Smooth muscle cell (in vitro differentiated cells): Measurements from ENCODE around the gene CRYBG2. TPM values are rescaled to one million over a fixed set of nuclear protein-coding genes. Genes with fewer than 3 reads are reported as not detected.

Experiments used
- DNase-seq: peaks from one replicate; lab custom pipeline; 2025; ENCODE audit not compliant: unreplicated experiment; lab: John Stamatoyannopoulos, UW
- H2AFZ ChIP-seq: fragments of 200-600 bp; sonication (generic); 2 replicates; pipeline ENCODE4 v1.6.0; 2016; ENCODE audit warnings: antibody characterized with exemption, low read depth, mild to moderate bottlenecking
- H3F3A ChIP-seq: fragments of 200-600 bp; sonication (generic); 2 replicates; pipeline ENCODE4 v1.6.0; 2017; ENCODE audit warnings: antibody characterized with exemption, low read depth
- H3K27ac ChIP-seq: fragments of 200-600 bp; sonication (generic); 2 replicates; pipeline ENCODE4 v1.5.1; 2016; ENCODE audit warnings: low read depth, mild to moderate bottlenecking
- H3K27me3 ChIP-seq: fragments of 200-600 bp; sonication (generic); 2 replicates; pipeline ENCODE4 v1.6.1; 2016; ENCODE audit warnings: low read depth, mild to moderate bottlenecking
- H3K36me3 ChIP-seq: fragments of 200-600 bp; sonication (generic); 2 replicates; pipeline ENCODE4 v1.5.1; 2016; ENCODE audit warnings: low read depth
- H3K4me1 ChIP-seq: fragments of 200-600 bp; sonication (generic); 2 replicates; pipeline ENCODE4 v1.5.1; 2016; ENCODE audit warnings: low read depth
- H3K4me2 ChIP-seq: fragments of 200-600 bp; sonication (generic); 2 replicates; pipeline ENCODE4 v1.6.0; 2016; ENCODE audit warnings: mild to moderate bottlenecking
- H3K4me3 ChIP-seq: fragments of 200-600 bp; sonication (generic); 2 replicates; pipeline ENCODE4 v1.5.1; 2016; ENCODE audit warnings: mild to moderate bottlenecking
- H3K79me2 ChIP-seq: fragments of 200-600 bp; sonication (generic); 2 replicates; pipeline ENCODE4 v1.6.0; 2016; ENCODE audit warnings: low read depth, mild to moderate bottlenecking
- H3K9ac ChIP-seq: fragments of 200-600 bp; sonication (generic); 2 replicates; pipeline ENCODE4 v1.6.0; 2016; ENCODE audit warnings: low read depth
- H3K9me3 ChIP-seq: fragments of 200-600 bp; sonication (generic); replicated peaks from 2 replicates; pipeline ENCODE4 v1.5.1; 2016; ENCODE audit warnings: low read depth
- H4K20me1 ChIP-seq: fragments of 200-600 bp; sonication (generic); 2 replicates; pipeline ENCODE4 v1.6.0; 2016; ENCODE audit warnings: low read depth
- WGBS: methylation state at CpG from one replicate; pipeline ENCODE4 v1.1.7; 2016; ENCODE audit warnings: low lambda C conversion rate; 5-methylcytosine and 5-hydroxymethylcytosine counted together
- polyA plus RNA-seq: library from polyadenylated mRNA; unstranded; fragments of >200 nt; fragmentation: Nextera tagmentation; extraction: Ambion mirVana; gene quantifications from 2 replicates; pipeline ENCODE4 v1.2.1, GENCODE V29; 2016
- total RNA-seq: library from RNA; depleted of rRNA; stranded (reverse); fragments of >200 nt; gene quantifications from 2 replicates; pipeline ENCODE4 v1.2.3, GENCODE V29; 2014
- TF ChIP-seq, protein P1 (sequence below): fragments of 200-600 bp; sonication (generic); IDR thresholded peaks from 2 replicates; pipeline ENCODE4 v1.5.1; 2017; ENCODE audit warnings: borderline replicate concordance, mild to moderate bottlenecking, antibody characterized with exemption; ENCODE audit not compliant: insufficient read depth, poor library complexity, severe bottlenecking

CRYBG2 gene
- total and polyA plus RNA-seq, 2 experiments from 2014 or later, result 4.1 to 9.5 TPM

DNA sequence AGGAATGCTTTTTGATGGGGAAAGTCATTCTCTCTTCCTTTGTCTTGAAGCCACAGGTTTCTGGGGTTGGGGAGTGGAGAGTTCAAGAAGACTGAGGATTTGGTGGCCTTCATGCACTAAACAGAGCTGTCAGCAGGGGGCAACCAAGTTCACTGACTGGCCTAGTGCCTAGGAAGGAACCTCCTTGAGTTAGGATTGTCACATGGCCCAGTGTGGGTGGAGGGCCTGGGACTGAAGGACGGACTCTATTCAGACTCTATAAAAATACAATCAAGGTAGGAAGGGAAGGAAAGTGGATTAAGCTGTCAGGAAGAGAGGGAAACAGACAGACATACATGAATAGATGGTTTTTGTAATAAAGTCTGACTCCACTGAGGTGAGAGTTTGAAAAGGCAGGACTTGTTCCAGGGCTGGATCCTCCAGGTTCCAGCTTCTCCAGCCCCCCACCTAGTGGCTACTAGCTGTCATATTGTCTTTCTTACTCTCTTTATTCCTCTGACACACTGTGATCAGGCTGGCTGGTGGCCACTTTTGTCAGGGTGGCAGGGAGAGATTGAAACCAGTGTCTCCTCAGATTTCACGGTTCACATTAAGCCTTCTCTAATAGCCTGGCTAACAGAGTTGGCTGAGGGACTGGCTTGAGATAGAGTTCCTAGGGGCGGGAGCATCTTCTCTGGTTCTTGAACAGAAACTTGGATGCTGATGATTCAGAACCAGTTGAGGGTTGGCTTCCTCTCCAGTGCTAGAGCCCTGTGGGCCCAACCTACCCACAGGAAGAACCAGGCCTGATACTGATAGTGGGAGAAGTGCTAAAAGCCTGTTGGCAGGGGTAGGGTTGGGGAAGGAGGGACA is 78.1 kb downstream of the CRYBG2 start:
- H3F3A ChIP-seq, result peaks cover 43% of the 10 kb centered on the region
- H3K36me3 ChIP-seq, result no peaks in the 10 kb centered on the region
- H3K9me3 ChIP-seq, result no peaks in the 10 kb centered on the region
- H4K20me1 ChIP-seq, result peaks cover 5% of the 10 kb centered on the region
- H3K4me3 ChIP-seq, result no peak overlapping the region
- H3K79me2 ChIP-seq, result no peaks in the 10 kb centered on the region
- peaks cover 38% of the 10 kb centered on the region for H3K4me1 ChIP-seq
- TF ChIP-seq, protein P1, sequence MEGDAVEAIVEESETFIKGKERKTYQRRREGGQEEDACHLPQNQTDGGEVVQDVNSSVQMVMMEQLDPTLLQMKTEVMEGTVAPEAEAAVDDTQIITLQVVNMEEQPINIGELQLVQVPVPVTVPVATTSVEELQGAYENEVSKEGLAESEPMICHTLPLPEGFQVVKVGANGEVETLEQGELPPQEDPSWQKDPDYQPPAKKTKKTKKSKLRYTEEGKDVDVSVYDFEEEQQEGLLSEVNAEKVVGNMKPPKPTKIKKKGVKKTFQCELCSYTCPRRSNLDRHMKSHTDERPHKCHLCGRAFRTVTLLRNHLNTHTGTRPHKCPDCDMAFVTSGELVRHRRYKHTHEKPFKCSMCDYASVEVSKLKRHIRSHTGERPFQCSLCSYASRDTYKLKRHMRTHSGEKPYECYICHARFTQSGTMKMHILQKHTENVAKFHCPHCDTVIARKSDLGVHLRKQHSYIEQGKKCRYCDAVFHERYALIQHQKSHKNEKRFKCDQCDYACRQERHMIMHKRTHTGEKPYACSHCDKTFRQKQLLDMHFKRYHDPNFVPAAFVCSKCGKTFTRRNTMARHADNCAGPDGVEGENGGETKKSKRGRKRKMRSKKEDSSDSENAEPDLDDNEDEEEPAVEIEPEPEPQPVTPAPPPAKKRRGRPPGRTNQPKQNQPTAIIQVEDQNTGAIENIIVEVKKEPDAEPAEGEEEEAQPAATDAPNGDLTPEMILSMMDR, result peak; percentile 63
- WGBS, result 4% methylated on average over 3 of the region's 3 CpGs
- H3K27ac ChIP-seq, result peak overlapping the region; percentile 96
- no peaks in the 10 kb centered on the region for H3K27me3 ChIP-seq
- peak overlapping the region; percentile 41 for H3K9ac ChIP-seq
- H2AFZ ChIP-seq, result no peak overlapping the region
- H3K4me2 ChIP-seq, result peak overlapping the region; percentile 44
- peak; percentile 31 for DNase-seq

DNA sequence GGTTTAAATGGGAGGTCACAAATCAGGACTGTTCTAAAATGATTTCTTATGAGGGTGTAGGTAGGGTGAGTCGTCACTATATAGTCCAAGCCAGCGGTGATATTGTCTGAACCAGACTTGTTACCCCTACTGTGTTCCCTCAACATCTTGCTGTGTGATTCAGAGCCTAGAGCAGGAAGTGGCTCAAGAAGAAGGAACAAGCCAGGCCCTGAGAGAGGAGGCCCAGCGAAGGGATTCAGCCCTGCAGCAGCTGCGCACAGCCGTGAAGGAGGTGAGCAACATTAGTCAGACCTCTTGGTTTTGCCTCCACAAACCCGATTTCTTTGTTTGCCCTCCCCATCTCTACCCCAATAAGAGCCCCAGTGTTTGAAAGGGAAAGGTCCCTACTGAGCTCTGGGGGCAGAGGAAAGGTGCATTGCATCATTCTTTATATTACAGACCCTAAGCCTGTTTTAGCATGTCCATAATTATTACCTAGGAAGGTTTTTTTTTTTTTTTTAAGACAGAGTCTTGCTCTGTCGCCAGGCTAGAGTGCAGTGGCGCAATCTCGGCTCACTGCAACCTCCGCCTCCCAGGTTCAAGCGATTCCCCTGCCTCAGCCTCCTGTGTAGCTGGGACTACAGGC is 79.0 kb downstream of the CRYBG2 start:
- DNase-seq, result no peak
- 70% methylated on average over 11 of the region's 11 CpGs for WGBS
- TF ChIP-seq, protein P1, result no peak
- peak overlapping the region; percentile 96 for H3K27ac ChIP-seq
- H3K36me3 ChIP-seq, result no peaks in the 10 kb centered on the region
- H3K9me3 ChIP-seq, result no peaks in the 10 kb centered on the region
- H3K79me2 ChIP-seq, result no peaks in the 10 kb centered on the region
- H3K4me1 ChIP-seq, result peaks cover 34% of the 10 kb centered on the region
- no peak overlapping the region for H3K4me3 ChIP-seq
- no peak overlapping the region for H3K9ac ChIP-seq
- H3F3A ChIP-seq, result peaks cover 43% of the 10 kb centered on the region
- no peaks in the 10 kb centered on the region for H3K27me3 ChIP-seq
- no peak overlapping the region for H2AFZ ChIP-seq
- peak overlapping the region; percentile 44 for H3K4me2 ChIP-seq
- no peaks in the 10 kb centered on the region for H4K20me1 ChIP-seq

Other genes with a start within 250 kb of the CRYBG2 start
- gene PDIK1L, start 242.3 kb downstream of the CRYBG2 start, total RNA-seq, result 3.7 and 4.6 TPM in 2 replicates
- gene PDIK1L, start 242.3 kb downstream of the CRYBG2 start, polyA plus RNA-seq, result 1.9 and 3.6 TPM in 2 replicates
- gene FAM110D, start 195.1 kb downstream of the CRYBG2 start, total RNA-seq, result not detected in 2 replicates
- 0.08 TPM in 1 of 2 replicates, not detected in the other for gene FAM110D, start 195.1 kb downstream of the CRYBG2 start, polyA plus RNA-seq
- not detected in 2 replicates for gene C1orf232, start 185.2 kb downstream of the CRYBG2 start, total RNA-seq
- gene C1orf232, start 185.2 kb downstream of the CRYBG2 start, polyA plus RNA-seq, result not detected in 2 replicates
- gene ZNF593, start 184.2 kb downstream of the CRYBG2 start, total RNA-seq, result 9.2 and 38.4 TPM in 2 replicates
- 52.4 and 67.7 TPM in 2 replicates for gene ZNF593, start 184.2 kb downstream of the CRYBG2 start, polyA plus RNA-seq
- not detected in 2 replicates for gene ZNF593OS, start 182.3 kb downstream of the CRYBG2 start, total RNA-seq
- gene ZNF593OS, start 182.3 kb downstream of the CRYBG2 start, polyA plus RNA-seq, result 1.5 TPM in 1 of 2 replicates, not detected in the other
- gene CNKSR1, start 176.6 kb downstream of the CRYBG2 start, total RNA-seq, result 2.6 and 6.6 TPM in 2 replicates
- gene CNKSR1, start 176.6 kb downstream of the CRYBG2 start, polyA plus RNA-seq, result 1.4 and 8.6 TPM in 2 replicates
- not detected in 2 replicates for gene CATSPER4, start 163.5 kb downstream of the CRYBG2 start, total RNA-seq
- not detected in 2 replicates for gene CATSPER4, start 163.5 kb downstream of the CRYBG2 start, polyA plus RNA-seq
- gene CEP85, start 119.9 kb downstream of the CRYBG2 start, total RNA-seq, result 6.0 and 7.9 TPM in 2 replicates
- 3.9 and 8.0 TPM in 2 replicates for gene CEP85, start 119.9 kb downstream of the CRYBG2 start, polyA plus RNA-seq
- gene SH3BGRL3, start 74.0 kb downstream of the CRYBG2 start, total RNA-seq, result 162 and 241 TPM in 2 replicates
- 1,359 and 1,367 TPM in 2 replicates for gene SH3BGRL3, start 74.0 kb downstream of the CRYBG2 start, polyA plus RNA-seq
- 3.3 and 4.8 TPM in 2 replicates for gene UBXN11, start 47.5 kb downstream of the CRYBG2 start, total RNA-seq
- gene UBXN11, start 47.5 kb downstream of the CRYBG2 start, polyA plus RNA-seq, result 17.7 and 20.3 TPM in 2 replicates
- gene CD52, start 36.2 kb downstream of the CRYBG2 start, total RNA-seq, result 1.1 TPM in 1 of 2 replicates, not detected in the other
- 0.39 and 1.3 TPM in 2 replicates for gene CD52, start 36.2 kb downstream of the CRYBG2 start, polyA plus RNA-seq
- gene ZNF683, start 18.6 kb upstream of the CRYBG2 start, total RNA-seq, result not detected in 2 replicates
- not detected in 2 replicates for gene ZNF683, start 18.6 kb upstream of the CRYBG2 start, polyA plus RNA-seq
- not detected in 2 replicates for gene LIN28A, start 56.7 kb upstream of the CRYBG2 start, total RNA-seq
- 0.08 and 0.13 TPM in 2 replicates for gene LIN28A, start 56.7 kb upstream of the CRYBG2 start, polyA plus RNA-seq
- 37.5 and 56.4 TPM in 2 replicates for gene DHDDS, start 78.2 kb upstream of the CRYBG2 start, total RNA-seq
- gene DHDDS, start 78.2 kb upstream of the CRYBG2 start, polyA plus RNA-seq, result 41.5 and 53.6 TPM in 2 replicates
- 170 TPM in 2 replicates for gene HMGN2, start 118.3 kb upstream of the CRYBG2 start, total RNA-seq
- gene HMGN2, start 118.3 kb upstream of the CRYBG2 start, polyA plus RNA-seq, result 380 and 448 TPM in 2 replicates
- 7.9 and 34.6 TPM in 2 replicates for gene RPS6KA1, start 175.6 kb upstream of the CRYBG2 start, total RNA-seq
- gene RPS6KA1, start 175.6 kb upstream of the CRYBG2 start, polyA plus RNA-seq, result 10.1 and 15.8 TPM in 2 replicates